AG08395 (cell line): ENCODE results near the gene DAAM1.

Experiments used
- DNase-seq: peaks from one replicate; pipeline ENCODE4 v3.0.0; 2012; ENCODE audit warnings: mixed read lengths, low spot score

Gene DAAM1

GRCh38 chr14:59221568-59221967 lies 33.1 kb downstream of the DAAM1 start:
- DNase-seq = no peak

DNA sequence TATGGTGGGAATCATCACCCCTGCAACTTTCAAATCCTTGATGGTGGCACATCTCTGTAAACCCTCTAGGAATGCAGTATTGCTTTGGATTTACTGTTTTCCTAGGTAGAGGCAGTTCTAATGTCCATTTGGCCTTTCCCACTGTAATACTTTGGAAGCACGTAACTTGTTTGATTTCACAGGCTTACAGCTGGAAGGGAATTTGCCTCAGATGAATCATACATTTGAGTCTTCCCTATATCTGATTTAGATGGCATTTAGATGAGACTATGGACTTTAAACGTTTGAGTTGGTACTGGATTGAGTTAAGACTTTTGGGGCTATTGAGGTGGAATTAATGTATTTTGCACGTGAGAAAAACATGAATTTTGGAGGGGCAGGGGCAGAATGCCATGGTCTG lies 35.9 kb downstream of the DAAM1 start:
- no peak for DNase-seq

DNA sequence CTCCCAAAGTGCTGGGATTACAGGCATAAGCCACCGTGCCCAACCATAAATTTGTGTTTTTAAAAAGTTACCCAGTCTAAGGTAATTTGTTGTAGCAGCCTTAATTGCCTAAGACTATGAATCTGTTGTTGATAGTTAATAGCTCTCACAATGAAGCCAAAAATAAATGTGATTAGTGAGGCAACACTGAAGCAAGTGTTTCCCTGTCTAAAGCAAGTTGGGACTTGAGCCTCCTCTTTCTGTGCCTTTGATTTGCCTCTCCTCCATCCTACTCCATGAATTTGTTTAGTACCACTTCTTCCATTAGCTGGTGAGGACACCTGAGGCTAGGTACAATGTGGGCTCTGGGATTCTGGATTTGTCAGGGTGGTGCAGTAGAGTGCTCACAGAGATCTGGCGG lies 36.8 kb downstream of the DAAM1 start:
- no peak for DNase-seq

DNA sequence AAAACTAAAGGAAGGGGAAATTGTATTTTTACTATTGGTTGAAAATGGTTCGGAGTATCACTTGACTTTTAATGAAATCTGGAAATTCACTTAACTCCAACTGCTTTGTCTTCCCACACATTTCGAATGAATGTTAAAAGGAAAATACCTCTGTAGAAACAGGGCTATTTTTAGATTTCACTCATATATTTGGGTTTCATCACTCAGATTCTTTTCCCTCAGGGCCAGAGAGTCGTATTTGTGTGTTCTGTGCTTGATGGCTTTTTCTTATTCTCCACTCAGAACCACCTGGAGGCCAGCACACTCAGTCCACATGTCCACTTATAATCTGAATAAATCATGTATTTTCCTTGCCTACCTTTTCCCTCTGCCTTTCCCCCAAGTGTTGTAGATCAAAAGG lies 40.0 kb downstream of the DAAM1 start:
- DNase-seq = peak; percentile 9

- DNase-seq = no peak
These were observed 41.4 kb downstream of the DAAM1 start for GRCh38 chr14:59229653-59230406.

DNA sequence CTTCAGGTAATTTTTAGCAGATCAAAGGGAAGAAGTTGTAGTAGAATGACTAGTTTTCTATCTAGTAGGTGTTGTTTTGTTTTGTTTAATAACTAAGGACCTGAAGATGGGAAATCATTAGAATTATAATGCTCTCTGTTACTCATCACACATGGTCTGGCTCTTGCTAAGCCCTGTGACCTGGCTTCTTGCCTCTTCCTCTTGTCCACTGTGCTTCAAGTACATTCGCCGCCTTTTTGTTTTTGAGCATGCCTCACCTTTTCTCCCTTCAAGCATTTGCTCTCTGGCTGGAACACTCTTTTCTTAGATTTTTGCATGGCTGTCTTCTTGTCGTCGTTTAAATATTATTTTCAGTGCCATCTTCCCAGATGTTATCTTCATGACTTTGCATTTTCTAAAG lies 47.7 kb downstream of the DAAM1 start:
- no peak for DNase-seq

DNA sequence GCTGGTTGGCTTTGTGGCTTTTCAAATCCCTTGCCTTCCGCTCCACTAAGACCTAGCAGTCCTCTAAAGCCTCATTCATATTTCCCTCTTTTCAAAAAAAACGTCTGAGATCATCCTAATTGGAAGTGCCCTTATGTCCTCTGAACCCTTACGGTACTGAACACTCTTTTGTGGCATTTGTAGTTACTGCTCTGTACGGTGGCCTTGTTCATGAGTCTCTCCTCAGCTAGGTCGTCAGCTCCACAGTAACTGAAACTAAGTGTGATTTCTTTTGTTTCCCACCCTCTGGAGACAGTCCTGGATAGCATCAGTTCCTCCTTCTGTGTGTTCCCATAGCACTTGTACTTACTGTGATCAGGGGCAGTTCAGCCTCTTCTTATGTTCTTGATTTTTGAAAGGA lies 49.7 kb downstream of the DAAM1 start:
- no peak for DNase-seq

DNA sequence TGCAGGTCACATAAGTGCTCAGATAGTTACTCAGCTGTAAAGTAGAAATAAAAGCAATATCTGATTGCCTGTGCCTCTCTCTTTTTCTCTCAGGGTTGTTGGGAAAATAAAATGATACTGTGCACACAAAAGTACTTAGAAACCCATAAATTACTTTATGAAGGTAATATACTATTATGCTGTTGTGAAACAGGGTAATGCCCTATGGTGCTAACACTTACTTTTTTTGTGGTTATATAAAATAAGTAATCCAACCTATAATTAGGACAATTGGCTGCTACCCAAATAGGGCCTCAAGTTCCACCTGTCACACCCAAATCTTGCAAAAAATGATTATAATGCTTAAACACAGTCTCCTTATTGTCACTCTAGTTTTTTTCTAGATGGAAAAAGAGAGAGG lies 50.6 kb downstream of the DAAM1 start:
- no peak for DNase-seq

DNA sequence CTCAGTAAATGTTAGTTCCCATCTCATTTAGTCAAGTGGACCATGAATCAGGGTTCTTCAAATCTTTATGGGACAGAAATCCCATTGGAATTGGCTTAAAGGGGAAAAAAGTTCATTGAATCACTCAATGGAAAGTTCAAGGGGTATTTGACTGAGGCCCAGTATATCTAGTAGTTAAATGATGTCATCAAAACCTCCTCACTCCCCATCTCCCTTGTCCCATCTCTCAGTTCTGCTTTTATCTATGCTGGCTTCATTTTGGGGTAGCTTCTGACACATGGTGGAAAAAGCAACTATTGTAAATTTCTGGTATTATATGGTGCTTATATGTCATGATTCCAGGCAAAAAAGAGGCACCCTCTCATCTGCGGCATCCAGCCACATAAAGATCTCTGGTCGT lies 51.9 kb downstream of the DAAM1 start:
- no peak for DNase-seq

GRCh38 chr14:59241121-59241520 lies 52.7 kb downstream of the DAAM1 start:
- DNase-seq = no peak

DNA sequence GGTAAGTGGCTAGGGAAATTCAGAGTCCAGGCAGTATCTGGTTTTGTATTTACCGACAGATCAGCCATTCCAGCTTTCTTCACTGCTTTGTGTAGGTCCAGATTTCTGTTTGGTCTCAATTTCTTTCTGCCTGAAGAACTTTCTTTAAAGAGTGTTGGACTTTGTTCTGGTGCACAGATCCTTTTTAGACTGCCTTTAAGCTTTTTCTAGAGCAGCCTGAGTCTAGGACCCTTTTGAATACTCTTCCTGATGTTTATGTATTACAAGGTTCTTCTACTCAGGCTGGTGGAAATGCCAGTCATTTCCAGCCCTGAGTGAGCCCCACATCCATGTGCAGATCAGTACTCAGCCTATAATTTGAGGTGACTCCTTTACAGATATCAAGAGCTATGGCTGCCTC lies 54.7 kb downstream of the DAAM1 start:
- DNase-seq = no peak

DNA sequence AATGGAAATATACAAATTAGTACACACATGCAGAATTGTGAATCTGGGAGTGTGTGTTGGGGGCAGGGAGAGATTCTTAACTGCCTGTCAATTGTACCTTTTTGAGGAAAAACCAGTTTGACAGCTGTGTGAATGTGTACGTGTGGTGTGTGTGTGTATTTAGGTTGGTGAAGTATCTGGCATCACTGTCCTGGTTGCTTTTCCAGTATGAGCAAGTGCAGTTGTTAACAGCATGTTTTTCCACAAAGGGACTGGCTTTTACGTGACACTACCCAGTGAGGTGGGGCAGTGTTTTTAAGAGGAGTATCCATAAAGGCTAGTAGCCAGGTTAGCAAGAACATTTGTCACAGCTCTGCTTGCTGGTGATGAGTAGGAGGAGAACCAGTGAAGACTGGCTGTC lies 56.1 kb downstream of the DAAM1 start:
- no peak for DNase-seq

GRCh38 chr14:59245809-59246295 lies 57.4 kb downstream of the DAAM1 start:
- DNase-seq = no peak

GRCh38 chr14:59246566-59246965 lies 58.1 kb downstream of the DAAM1 start:
- DNase-seq = no peak

DNA sequence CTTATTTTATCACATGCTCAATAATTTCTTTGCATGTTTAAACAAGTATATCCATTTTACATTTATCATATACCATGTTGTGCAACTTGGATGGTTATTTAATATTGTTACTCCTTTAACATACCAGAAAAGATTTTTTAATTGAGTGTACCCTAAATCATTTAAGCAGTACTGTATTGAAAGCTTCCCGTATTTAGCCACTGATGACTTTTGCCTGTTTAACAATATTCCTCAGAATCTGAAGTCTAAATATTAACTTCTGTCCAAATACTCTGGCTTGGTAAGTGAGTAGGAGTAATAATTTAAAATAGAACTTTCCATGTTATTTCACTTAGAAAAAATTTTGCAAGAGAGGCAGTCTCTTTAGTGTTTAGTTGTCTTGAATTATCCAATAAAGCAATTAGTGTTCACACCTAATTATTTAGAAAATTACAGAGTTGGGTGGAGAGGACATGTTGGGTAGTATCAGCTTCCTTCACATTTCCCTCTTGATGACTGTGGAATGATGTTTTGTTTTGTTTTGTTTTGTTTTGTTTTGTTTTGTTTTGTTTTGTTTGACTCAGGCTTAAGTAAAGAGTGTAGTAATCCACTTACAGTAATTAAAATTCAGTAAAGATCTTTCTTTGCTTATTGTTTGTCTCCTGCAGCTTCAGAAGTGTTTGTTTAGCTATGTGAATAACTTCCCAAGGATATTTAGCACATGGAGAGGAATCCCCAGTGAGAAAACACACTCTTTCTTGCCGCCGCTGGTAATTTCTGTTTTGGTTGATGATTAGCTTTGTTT lies 59.5 kb downstream of the DAAM1 start:
- no peak for DNase-seq

DNA sequence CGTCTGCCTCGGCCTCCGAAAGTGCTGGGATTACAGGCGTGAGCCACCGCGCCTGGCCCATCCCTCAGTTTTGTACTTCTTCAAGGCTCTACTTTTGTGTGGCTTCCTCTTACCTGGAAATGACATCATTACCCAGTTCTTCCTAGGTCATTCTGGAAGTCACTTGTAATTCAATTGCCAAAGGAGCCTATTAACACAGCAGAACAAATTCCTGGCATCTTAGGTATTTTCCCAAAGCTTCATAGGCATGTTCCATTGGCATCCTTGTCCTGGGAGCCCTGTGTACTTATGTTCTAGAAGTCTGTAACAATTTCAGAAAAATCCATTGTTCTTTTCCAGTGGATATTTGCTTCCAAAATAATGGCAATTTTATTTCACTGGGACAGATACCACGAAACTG lies 60.6 kb downstream of the DAAM1 start:
- DNase-seq = no peak

GRCh38 chr14:59251811-59252771 lies 63.6 kb downstream of the DAAM1 start:
- DNase-seq = peak; percentile 57

DNA sequence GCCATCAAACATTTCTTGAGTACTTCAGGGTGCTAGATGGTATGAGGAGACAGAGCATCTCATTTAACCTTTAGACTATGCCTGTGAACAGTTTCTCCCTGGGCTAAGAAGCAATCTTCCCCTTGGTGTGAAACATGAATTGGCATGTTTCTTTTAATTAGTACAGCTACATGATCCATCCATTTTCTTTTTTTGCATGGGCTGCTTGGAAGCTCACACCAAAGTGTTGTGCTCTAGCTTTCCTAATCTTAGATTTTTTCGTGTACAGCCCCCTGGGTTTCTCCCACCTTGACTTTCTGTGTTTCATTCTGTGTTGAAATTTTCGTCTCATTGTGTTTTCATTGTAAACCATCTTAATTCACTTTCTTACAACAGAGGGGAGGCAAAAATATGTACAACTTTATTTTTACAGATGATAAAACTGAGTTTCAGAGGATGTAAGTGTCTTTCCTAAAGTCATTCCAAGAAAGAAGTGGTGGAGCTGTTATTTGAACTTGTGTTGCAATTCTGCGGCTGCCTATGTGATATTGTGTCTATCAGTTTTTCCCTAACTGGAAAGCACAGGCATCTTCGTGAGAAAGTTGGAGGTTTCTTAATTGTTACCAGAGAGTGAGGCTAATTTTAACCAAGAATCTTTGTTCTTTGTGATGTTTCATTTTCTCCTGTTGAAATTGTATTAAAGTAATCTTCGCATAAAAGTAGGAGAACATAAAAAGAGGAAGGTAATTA lies 64.5 kb downstream of the DAAM1 start:
- peak; percentile 45 for DNase-seq

DNA sequence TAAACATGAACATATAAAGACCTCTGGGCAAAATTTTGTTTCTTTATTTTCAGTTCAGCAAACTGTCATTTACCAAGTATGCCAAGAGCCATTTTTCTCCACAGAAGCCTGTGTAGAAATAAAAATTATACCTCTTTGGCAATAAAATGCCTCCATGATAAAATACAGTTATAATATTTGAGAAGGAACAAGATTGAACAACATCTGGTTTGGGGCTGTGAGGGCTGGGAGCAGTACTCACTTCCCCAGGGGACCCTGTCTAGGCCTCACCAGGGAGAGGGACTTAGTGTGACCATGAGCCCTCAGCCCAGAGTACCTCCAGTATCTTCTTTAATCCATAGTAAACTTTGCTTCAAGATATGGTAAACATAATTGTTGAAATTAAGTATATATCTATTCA lies 65.1 kb downstream of the DAAM1 start:
- no peak for DNase-seq

DNA sequence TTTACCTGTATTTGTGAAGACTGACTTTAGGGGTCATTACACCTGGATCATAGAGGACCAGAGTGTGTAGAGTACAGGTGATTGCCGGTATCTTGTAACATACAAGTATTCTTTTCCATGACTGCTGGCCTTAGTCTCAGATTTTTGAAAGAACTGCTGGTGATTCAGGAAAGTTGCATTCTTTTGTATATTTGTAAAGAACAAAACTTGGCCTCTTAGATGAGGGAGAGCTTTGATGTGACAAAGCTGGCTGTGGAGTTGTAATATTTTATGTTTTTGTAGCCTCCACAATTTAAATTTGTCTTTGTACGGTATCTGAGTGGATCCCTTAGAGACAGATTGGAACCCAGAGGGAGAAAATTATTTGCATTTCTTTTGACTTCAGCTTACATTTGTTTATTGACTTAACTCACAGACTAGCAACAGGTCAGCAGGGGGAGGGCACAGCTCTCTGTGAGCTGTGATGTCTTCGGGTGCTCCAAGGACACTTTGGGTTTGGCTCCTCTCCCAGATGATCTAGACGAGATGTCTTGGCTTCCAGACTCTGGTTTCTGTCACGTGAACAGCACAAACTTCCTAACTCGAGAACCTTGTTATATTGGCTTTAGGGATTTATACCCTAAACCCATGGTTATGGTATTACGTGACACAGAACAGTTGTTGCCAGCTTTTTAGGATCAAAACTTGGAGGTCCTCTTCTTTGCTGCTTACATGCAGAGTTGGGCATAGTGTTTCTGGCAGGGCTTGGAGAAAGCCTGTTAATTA lies 65.9 kb downstream of the DAAM1 start:
- DNase-seq = peak; percentile 84
